ENCODE measurements around the gene SHB. TPM values are rescaled to one million over a fixed set of nuclear protein-coding genes. Genes with fewer than 3 reads are reported as not detected.

SHB gene
- total RNA-seq, 1 donor from 2014 or later = 1.1 TPM

DNA sequence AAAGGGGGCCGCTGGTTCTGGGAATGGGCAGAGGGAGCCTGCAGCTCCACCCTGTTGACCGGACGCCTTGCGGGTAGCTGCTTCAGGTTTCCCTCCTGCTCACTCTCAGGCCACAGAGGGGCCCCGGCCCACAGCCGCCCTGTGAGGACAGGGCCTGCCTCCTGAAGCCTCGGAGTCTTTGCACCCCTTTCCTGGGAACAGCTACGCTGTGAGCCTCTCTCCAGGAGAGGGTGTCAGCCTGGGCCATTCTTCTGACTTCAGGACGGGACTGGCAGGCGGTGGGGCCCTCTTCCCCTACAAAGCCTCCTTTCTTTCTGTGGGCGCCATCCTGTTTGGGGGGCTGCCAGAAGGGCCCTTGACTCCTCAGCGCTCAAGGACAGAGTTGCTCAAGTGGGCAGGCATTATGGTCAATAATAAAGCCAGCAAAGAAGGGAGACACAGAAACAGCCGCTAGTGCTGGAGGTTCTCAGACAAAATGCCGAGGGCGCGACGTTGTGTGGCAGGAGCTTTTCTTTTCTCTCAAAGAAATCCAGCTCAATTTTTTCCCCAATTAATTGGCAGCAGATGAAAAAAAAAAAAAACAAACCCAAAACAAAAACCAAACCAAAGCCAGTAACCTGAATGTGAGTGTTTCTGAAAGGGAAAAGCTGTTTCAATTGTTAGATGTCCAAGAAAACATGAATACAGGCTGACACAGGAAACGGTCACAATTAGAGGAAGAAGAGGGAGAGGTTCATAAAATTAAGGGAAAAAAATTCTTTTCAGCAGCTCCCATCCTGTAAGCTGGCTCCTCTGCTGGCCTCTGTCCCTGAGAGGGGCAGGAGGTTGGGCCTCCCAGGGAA is 152.3 kb downstream of the SHB start:
- Histone ChIP-seq H3K27me3 (no peaks in the 10 kb centered on the region), H3K4me3 (no peak overlapping the region), H3K36me3 (no peaks in the 10 kb centered on the region), H3K27ac (no peak overlapping the region), H3K4me2 (no peak overlapping the region), H2AFZ (replicated peaks) (no peak overlapping the region), H3K9ac (no peak overlapping the region), H3K9me3 (ENCODE audit: low read depth) (no peaks in the 10 kb centered on the region), H3F3A (ENCODE audit: low read depth) (peaks cover 5% of the 10 kb centered on the region), H4K20me1 (ENCODE audit: low read depth) (no peaks in the 10 kb centered on the region), H3K4me1 (peaks cover 29% of the 10 kb centered on the region), H3K79me2 (ENCODE audit: low read depth) (no peaks in the 10 kb centered on the region)
- H3K36me3 Mint-ChIP-seq = peaks cover 3% of the 10 kb centered on the region
- DNase-seq (ENCODE audit: low spot score) = no peak
- peaks cover 2% of the 10 kb centered on the region for H3K27me3 Mint-ChIP-seq (ENCODE audit: insufficient read depth, low read depth)
- H3K4me3 Mint-ChIP-seq = no peak overlapping the region
- TF ChIP-seq EZH2 (IDR thresholded peaks at IDR 0.05) (no peak), CTCF (IDR thresholded peaks at IDR 0.05) (no peak), EZH2phosphoT487 (IDR thresholded peaks at IDR 0.05) (no peak)
- H3K27ac Mint-ChIP-seq = peak overlapping the region; percentile 17
- peaks cover 30% of the 10 kb centered on the region for H3K4me1 Mint-ChIP-seq
- no peaks in the 10 kb centered on the region for H3K9me3 Mint-ChIP-seq

DNA sequence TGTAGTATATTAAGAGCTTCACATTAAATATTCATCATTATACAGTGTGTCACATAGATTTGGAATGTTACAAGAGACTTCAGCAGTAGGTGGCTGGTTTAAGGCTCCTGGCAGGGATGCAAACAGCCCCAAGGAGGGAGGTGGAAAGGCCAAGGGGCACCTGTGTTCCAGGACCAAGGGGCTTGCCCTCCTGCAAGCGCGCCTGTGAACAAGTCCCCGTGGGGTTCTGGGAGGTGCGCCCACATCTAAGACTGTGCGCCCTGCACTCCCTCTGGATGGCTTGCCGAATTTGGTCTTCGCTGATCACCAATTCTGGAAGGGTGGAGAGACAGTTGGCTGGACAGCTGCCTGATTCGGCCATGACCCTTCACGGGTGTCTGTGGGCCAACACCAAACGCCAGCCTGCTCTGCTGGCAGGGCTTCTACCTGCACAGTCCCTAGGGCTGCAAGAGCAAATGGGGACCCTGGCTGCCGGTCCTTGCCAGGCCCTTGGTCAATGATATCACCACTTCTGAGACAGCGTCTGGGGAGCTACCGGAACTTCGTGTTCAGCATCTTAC is 153.0 kb downstream of the SHB start:
- no peak overlapping the region for H3K27ac ChIP-seq
- H3K36me3 ChIP-seq = no peaks in the 10 kb centered on the region
- H4K20me1 ChIP-seq (ENCODE audit: low read depth) = no peaks in the 10 kb centered on the region
- peaks cover 22% of the 10 kb centered on the region for H3K4me1 ChIP-seq
- no peak overlapping the region for H2AFZ ChIP-seq (replicated peaks)
- Mint-ChIP-seq H3K9me3 (no peaks in the 10 kb centered on the region), H3K4me3 (no peak overlapping the region), H3K4me1 (peaks cover 23% of the 10 kb centered on the region), H3K36me3 (peaks cover 3% of the 10 kb centered on the region), H3K27me3 (ENCODE audit: insufficient read depth, low read depth) (peaks cover 2% of the 10 kb centered on the region), H3K27ac (no peak overlapping the region)
- no peak overlapping the region for H3K9ac ChIP-seq
- no peaks in the 10 kb centered on the region for H3K27me3 ChIP-seq
- H3K4me2 ChIP-seq = no peak overlapping the region
- no peaks in the 10 kb centered on the region for H3K9me3 ChIP-seq (ENCODE audit: low read depth)
- H3F3A ChIP-seq (ENCODE audit: low read depth) = no peaks in the 10 kb centered on the region
- H3K4me3 ChIP-seq = no peak overlapping the region
- H3K79me2 ChIP-seq (ENCODE audit: low read depth) = no peaks in the 10 kb centered on the region
- TF ChIP-seq CTCF (IDR thresholded peaks at IDR 0.05) = no peak
- no peak for TF ChIP-seq EZH2 (IDR thresholded peaks at IDR 0.05)
- no peak for TF ChIP-seq EZH2phosphoT487 (IDR thresholded peaks at IDR 0.05)
- no peak for DNase-seq (ENCODE audit: low spot score)

- Mint-ChIP-seq H3K27me3 (ENCODE audit: insufficient read depth, low read depth) (peaks cover 2% of the 10 kb centered on the region), H3K4me3 (no peak overlapping the region), H3K27ac (peak overlapping the region; percentile 51), H3K9me3 (no peaks in the 10 kb centered on the region), H3K4me1 (peaks cover 17% of the 10 kb centered on the region), H3K36me3 (peaks cover 3% of the 10 kb centered on the region)
- H2AFZ ChIP-seq (replicated peaks) = no peak overlapping the region
- no peaks in the 10 kb centered on the region for H3F3A ChIP-seq (ENCODE audit: low read depth)
- no peaks in the 10 kb centered on the region for H3K36me3 ChIP-seq
- H3K4me2 ChIP-seq = no peak overlapping the region
- no peaks in the 10 kb centered on the region for H4K20me1 ChIP-seq (ENCODE audit: low read depth)
- H3K4me1 ChIP-seq = peaks cover 11% of the 10 kb centered on the region
- no peaks in the 10 kb centered on the region for H3K9me3 ChIP-seq (ENCODE audit: low read depth)
- H3K79me2 ChIP-seq (ENCODE audit: low read depth) = no peaks in the 10 kb centered on the region
- DNase-seq (ENCODE audit: low spot score) = no peak
- no peak overlapping the region for H3K27ac ChIP-seq
- H3K27me3 ChIP-seq = no peaks in the 10 kb centered on the region
- no peak for TF ChIP-seq EZH2phosphoT487 (IDR thresholded peaks at IDR 0.05)
- no peak for TF ChIP-seq EZH2 (IDR thresholded peaks at IDR 0.05)
- H3K4me3 ChIP-seq = no peak overlapping the region
- no peak overlapping the region for H3K9ac ChIP-seq
Observed at GRCh38 chr9:37914701-37915358, 154.2 kb downstream of the SHB start.
